A549 treated with AZD9567 at 1 μM for 4 hours (cell line): ENCODE results near the gene ATXN1L. TPM values are rescaled to one million over a fixed set of nuclear protein-coding genes. Genes with fewer than 3 reads are reported as not detected.

ENCODE experiments used
- total RNA-seq: library from RNA; stranded (reverse); fragments of 200-300 nt; extraction: Qiagen RNA extraction; gene quantifications from 5 replicates; pipeline ENCODE4 v1.2.3, GENCODE V29; 2022; ENCODE audit not compliant: insufficient read depth

ATXN1L gene
- 15.3 to 19.0 TPM (median 17.3 TPM) in 5 replicates for total RNA-seq

GRCh38 chr16:71845639-71846430 lies at the start of gene ATXN1L:
Gene ATXN1L, plus strand, starts transcription at chr16:71845976. Its CDS starts 3,765 bp downstream, at chr16:71849741.

GRCh38 chr16:71808593-71809459 lies 37.0 kb upstream of the ATXN1L start, which contains the start of gene AP1G1:
Gene AP1G1, minus strand, starts transcription at chr16:71808834. Its CDS starts 19,355 bp downstream, at chr16:71789479.

GRCh38 chr16:71883849-71884638 lies 38.3 kb downstream of the ATXN1L start, which contains the start of gene ZNF821:
Gene ZNF821, minus strand, starts transcription at chr16:71884182. Its CDS starts 4,236 bp downstream, at chr16:71879946.

GRCh38 chr16:71894921-71895678 lies 49.3 kb downstream of the ATXN1L start, which contains the start of gene IST1:
Gene IST1, plus strand, starts transcription at chr16:71895531. Its CDS starts 20,110 bp downstream, at chr16:71915641.

Other genes starting within 250 kb of the ATXN1L start
- gene MARVELD3, start 219.8 kb upstream of the ATXN1L start, total RNA-seq, result 0.21 to 0.39 TPM (median 0.28 TPM) in 4 of 5 replicates, not detected in the other
- 10.1 to 12.2 TPM (median 10.9 TPM) in 5 replicates for gene PHLPP2, start 121.3 kb upstream of the ATXN1L start, total RNA-seq
- gene AP1G1, start 37.1 kb upstream of the ATXN1L start, total RNA-seq, result 38.3 to 48.0 TPM (median 44.4 TPM) in 5 replicates
- gene ZNF821, start 38.2 kb downstream of the ATXN1L start, total RNA-seq, result 3.1 to 4.1 TPM (median 3.4 TPM) in 4 of 5 replicates, not detected in the other
- 165 to 247 TPM (median 174 TPM) in 5 replicates for gene IST1, start 49.6 kb downstream of the ATXN1L start, total RNA-seq
- gene PKD1L3, start 154.4 kb downstream of the ATXN1L start, total RNA-seq, result not detected in 5 replicates
- gene DHODH, start 162.8 kb downstream of the ATXN1L start, total RNA-seq, result 12.2 to 16.4 TPM (median 13.8 TPM) in 5 replicates
- gene HP, start 208.5 kb downstream of the ATXN1L start, total RNA-seq, result 0.12 TPM in 1 of 5 replicates, not detected in the others
- not detected in 5 replicates for gene HPR, start 217.2 kb downstream of the ATXN1L start, total RNA-seq
- 19.8 to 41.5 TPM (median 22.9 TPM) in 5 replicates for gene TXNL4B, start 247.6 kb downstream of the ATXN1L start, total RNA-seq
- gene DHX38, start 247.9 kb downstream of the ATXN1L start, total RNA-seq, result 49.0 to 54.4 TPM (median 51.5 TPM) in 5 replicates